Measurements from ENCODE around the gene CAPN13.
"Not testable (repeated sequence)": the region's sequence is repeated elsewhere in the genome, so short reads cannot be mapped to it uniquely, and the experiment has no call there.

The CAPN13 gene

GRCh38 chr2:30705711-30706533, 101.3 kb downstream of the CAPN13 start:
- no peak for DNase-seq (ENCODE audit: low read depth in 3 of 3, low spot score in 1 of 3)

- no peak for DNase-seq (ENCODE audit: low read depth in 3 of 3, low spot score in 1 of 3)
Measured at GRCh38 chr2:30705056-30705455, 102.2 kb downstream of the CAPN13 start.

- DNase-seq (ENCODE audit: low read depth in 3 of 3, low spot score in 1 of 3): no peak
Measured at GRCh38 chr2:30704309-30705020, 102.8 kb downstream of the CAPN13 start.

GRCh38 chr2:30702694-30703093, 104.6 kb downstream of the CAPN13 start:
- no peak for DNase-seq (ENCODE audit: low read depth in 3 of 3, low spot score in 1 of 3)

GRCh38 chr2:30701782-30702181, 105.5 kb downstream of the CAPN13 start:
- no peak for DNase-seq (ENCODE audit: low read depth in 3 of 3, low spot score in 1 of 3)

- DNase-seq (ENCODE audit: low read depth in 3 of 3, low spot score in 1 of 3): not testable (repeated sequence)
Measured at GRCh38 chr2:30697242-30698103, 109.8 kb downstream of the CAPN13 start.

- DNase-seq (ENCODE audit: low read depth in 3 of 3, low spot score in 1 of 3): no peak
Measured at GRCh38 chr2:30695749-30696148, 111.5 kb downstream of the CAPN13 start.

GRCh38 chr2:30694286-30695055, 112.8 kb downstream of the CAPN13 start:
- DNase-seq (ENCODE audit: low read depth in 3 of 3, low spot score in 1 of 3): no peak

- DNase-seq (ENCODE audit: low read depth in 3 of 3, low spot score in 1 of 3): no peak
Measured at GRCh38 chr2:30693821-30694281, 113.4 kb downstream of the CAPN13 start.

GRCh38 chr2:30692829-30693275, 114.4 kb downstream of the CAPN13 start:
- DNase-seq (ENCODE audit: low read depth in 3 of 3, low spot score in 1 of 3): no peak

- DNase-seq (ENCODE audit: low read depth in 3 of 3, low spot score in 1 of 3): no peak
Measured at GRCh38 chr2:30691948-30692828, 115.1 kb downstream of the CAPN13 start.

GRCh38 chr2:30691091-30691947, 115.9 kb downstream of the CAPN13 start:
- DNase-seq (ENCODE audit: low read depth in 3 of 3, low spot score in 1 of 3): no peak

GRCh38 chr2:30690126-30690561, 117.1 kb downstream of the CAPN13 start:
- DNase-seq (ENCODE audit: low read depth in 3 of 3, low spot score in 1 of 3): no peak

- no peak for DNase-seq (ENCODE audit: low read depth in 3 of 3, low spot score in 1 of 3)
Measured at GRCh38 chr2:30689496-30690125, 117.6 kb downstream of the CAPN13 start.

GRCh38 chr2:30688956-30689401, 118.3 kb downstream of the CAPN13 start:
- DNase-seq (ENCODE audit: low read depth in 3 of 3, low spot score in 1 of 3): no peak

GRCh38 chr2:30686669-30687068, 120.6 kb downstream of the CAPN13 start:
- no peak for DNase-seq (ENCODE audit: low read depth in 3 of 3, low spot score in 1 of 3)

GRCh38 chr2:30686000-30686399, 121.2 kb downstream of the CAPN13 start:
- no peak for DNase-seq (ENCODE audit: low read depth in 3 of 3, low spot score in 1 of 3)

- no peak for DNase-seq (ENCODE audit: low read depth in 3 of 3, low spot score in 1 of 3)
Measured at GRCh38 chr2:30684996-30685395, 122.2 kb downstream of the CAPN13 start.

Measured in stimulated activated CD4-positive, alpha-beta T cell treated with anti-CD3 and anti-CD28 coated beads, TNF-alpha, amount 100 ng/mL, for 1 hour (primary cell).